MM.1S (cell line): ENCODE data around the gene GNAS.

Source experiments
- EZH2 ChIP-seq: fragments of 300-600 bp; sonication (generic); optimal IDR thresholded peaks from 2 replicates; pipeline ENCODE3; 2017; ENCODE audit warnings: low read depth, mild to moderate bottlenecking, antibody characterized with exemption, low read length, mixed read lengths
- TF ChIP-seq, protein P1 (sequence below): fragments of 300-600 bp; sonication (generic); IDR thresholded peaks from 2 replicates; pipeline ENCODE4 v1.5.1; 2016; ENCODE audit warnings: antibody characterized with exemption, low read length, mixed read lengths

DNA sequence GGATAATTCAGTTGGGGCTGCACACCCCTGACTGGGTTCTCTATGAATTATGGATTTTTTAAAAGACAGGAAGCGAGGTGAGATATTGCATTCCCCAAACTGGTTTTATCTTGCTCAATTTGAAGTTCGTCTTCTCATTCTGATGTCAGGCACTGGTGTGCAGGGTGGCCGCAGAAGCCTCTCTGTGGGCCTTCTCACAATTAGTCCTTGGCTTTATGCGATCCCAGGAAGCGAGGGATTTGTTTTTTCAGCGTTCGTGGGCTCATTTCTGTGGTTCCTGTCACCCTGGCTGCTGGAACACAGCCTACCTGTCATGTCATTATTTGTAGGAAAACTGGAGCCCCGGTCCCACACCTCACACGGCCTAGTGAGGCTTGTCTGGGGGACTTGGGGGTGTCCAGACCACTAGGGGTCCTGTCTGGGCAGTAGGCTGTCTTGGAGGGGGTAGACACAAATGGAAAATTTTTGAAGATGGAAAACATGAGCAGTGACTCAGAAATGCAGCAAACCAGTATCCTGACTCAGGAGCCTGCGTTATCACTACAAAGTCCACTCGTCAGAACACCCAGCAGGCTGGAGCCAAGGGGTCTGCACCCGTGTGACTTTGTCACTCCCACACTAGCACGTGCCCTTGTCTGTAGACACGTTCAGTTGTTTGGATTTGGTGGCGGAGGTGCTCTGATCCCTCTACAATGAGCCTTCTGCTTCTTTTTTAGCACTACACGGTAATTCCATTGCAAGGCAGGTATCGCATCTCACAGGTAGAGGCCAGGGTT, 44.1 kb upstream of the GNAS start:
- TF ChIP-seq, protein P1, sequence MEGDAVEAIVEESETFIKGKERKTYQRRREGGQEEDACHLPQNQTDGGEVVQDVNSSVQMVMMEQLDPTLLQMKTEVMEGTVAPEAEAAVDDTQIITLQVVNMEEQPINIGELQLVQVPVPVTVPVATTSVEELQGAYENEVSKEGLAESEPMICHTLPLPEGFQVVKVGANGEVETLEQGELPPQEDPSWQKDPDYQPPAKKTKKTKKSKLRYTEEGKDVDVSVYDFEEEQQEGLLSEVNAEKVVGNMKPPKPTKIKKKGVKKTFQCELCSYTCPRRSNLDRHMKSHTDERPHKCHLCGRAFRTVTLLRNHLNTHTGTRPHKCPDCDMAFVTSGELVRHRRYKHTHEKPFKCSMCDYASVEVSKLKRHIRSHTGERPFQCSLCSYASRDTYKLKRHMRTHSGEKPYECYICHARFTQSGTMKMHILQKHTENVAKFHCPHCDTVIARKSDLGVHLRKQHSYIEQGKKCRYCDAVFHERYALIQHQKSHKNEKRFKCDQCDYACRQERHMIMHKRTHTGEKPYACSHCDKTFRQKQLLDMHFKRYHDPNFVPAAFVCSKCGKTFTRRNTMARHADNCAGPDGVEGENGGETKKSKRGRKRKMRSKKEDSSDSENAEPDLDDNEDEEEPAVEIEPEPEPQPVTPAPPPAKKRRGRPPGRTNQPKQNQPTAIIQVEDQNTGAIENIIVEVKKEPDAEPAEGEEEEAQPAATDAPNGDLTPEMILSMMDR = no peak
- TF ChIP-seq EZH2 = no peak
